ENCODE results near the gene ARHGEF40.

Gene ARHGEF40

DNA sequence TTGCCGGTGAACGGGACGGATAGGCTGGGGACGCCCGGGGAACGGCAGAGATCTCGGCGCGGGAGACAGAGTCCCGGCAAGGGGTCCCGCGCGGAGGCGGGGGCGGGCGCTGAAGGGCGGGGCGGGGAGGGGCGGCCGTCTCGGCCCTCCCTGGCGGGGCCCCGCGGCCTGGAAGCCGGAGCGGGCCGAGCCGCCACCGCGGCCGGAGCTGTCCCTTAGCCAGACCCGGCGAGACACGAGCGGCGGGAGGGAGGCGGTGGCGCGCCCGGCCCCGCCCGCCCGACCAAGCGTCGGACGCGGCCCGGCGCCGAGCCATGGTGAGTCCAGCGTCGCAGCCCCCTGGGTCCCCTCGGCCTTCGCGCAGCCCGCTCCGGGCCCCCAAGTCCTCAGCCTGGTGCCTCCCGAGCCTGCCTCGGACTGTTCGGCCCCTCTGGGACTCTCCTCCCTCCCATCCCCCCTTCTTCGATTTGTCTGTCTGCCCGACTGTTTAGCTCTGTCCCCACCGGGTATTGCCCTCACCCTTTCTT is at the start of gene ARHGEF40:
Gene ARHGEF40 (plus strand): TSS at position 222 of the 527 bp plus-strand sequence. CDS start 93 bp downstream, at position 315.
- peak; percentile 73 for DNase-seq
- Mint-ChIP-seq H3K27ac (peak within 1 kb of the TSS; percentile 99), H3K36me3 (ENCODE audit: low read depth) (peaks cover 15% of the 10 kb centered on the region), H3K4me3 (peak within 1 kb of the TSS; percentile 94), H3K4me1 (peaks cover 60% of the 10 kb centered on the region), H3K9me3 (no peaks in the 10 kb centered on the region), H3K27me3 (ENCODE audit: low read depth, poor library complexity) (peaks cover 2% of the 10 kb centered on the region)
- TF ChIP-seq, protein P1, sequence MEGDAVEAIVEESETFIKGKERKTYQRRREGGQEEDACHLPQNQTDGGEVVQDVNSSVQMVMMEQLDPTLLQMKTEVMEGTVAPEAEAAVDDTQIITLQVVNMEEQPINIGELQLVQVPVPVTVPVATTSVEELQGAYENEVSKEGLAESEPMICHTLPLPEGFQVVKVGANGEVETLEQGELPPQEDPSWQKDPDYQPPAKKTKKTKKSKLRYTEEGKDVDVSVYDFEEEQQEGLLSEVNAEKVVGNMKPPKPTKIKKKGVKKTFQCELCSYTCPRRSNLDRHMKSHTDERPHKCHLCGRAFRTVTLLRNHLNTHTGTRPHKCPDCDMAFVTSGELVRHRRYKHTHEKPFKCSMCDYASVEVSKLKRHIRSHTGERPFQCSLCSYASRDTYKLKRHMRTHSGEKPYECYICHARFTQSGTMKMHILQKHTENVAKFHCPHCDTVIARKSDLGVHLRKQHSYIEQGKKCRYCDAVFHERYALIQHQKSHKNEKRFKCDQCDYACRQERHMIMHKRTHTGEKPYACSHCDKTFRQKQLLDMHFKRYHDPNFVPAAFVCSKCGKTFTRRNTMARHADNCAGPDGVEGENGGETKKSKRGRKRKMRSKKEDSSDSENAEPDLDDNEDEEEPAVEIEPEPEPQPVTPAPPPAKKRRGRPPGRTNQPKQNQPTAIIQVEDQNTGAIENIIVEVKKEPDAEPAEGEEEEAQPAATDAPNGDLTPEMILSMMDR (IDR thresholded peaks at IDR 0.05), result no peak

- Mint-ChIP-seq H3K27me3 (ENCODE audit: low read depth, poor library complexity) (peaks cover 38% of the 10 kb centered on the region), H3K4me1 (peaks cover 40% of the 10 kb centered on the region), H3K27ac (no peak overlapping the region), H3K4me3 (no peak overlapping the region), H3K9me3 (no peaks in the 10 kb centered on the region), H3K36me3 (ENCODE audit: low read depth) (peaks cover 36% of the 10 kb centered on the region)
- TF ChIP-seq, protein P1 (IDR thresholded peaks at IDR 0.05), result no peak
- no peak for DNase-seq
Observed at GRCh38 chr14:21020977-21021545, 49.0 kb upstream of the ARHGEF40 start.

- H3K27ac Mint-ChIP-seq, result no peak overlapping the region
- peak overlapping the region; percentile 56 for H3K4me3 Mint-ChIP-seq
- peaks cover 56% of the 10 kb centered on the region for H3K4me1 Mint-ChIP-seq
- DNase-seq, result no peak
- no peaks in the 10 kb centered on the region for H3K9me3 Mint-ChIP-seq
- peaks cover 38% of the 10 kb centered on the region for H3K27me3 Mint-ChIP-seq (ENCODE audit: low read depth, poor library complexity)
- H3K36me3 Mint-ChIP-seq (ENCODE audit: low read depth), result peaks cover 36% of the 10 kb centered on the region
- TF ChIP-seq, protein P1 (IDR thresholded peaks at IDR 0.05), result no peak
Observed at GRCh38 chr14:21022686-21023085, 47.4 kb upstream of the ARHGEF40 start.

DNA sequence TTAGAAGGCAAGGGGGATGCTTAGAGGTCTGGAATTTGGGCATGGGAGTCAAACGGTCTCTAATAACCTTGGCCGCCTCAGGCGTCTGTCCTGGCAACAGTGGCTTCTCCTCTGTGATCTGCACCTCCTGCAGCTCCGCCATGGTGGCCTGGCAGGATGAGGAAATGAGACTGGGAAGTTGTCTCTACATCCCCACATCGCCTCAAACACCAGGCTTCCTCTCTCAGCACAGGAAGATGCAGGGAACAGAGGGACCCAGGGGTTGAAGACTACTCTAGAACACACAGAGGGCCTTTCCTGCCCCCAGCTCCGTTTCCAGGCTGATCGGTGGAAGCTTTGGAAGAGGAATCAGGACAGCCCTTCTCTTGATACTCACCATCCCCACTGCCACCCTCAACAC is 46.9 kb upstream of the ARHGEF40 start:
- peaks cover 57% of the 10 kb centered on the region for H3K4me1 Mint-ChIP-seq
- H3K4me3 Mint-ChIP-seq, result peak overlapping the region; percentile 86
- H3K27me3 Mint-ChIP-seq (ENCODE audit: low read depth, poor library complexity), result peaks cover 38% of the 10 kb centered on the region
- peaks cover 36% of the 10 kb centered on the region for H3K36me3 Mint-ChIP-seq (ENCODE audit: low read depth)
- no peak for DNase-seq
- no peak overlapping the region for H3K27ac Mint-ChIP-seq
- no peaks in the 10 kb centered on the region for H3K9me3 Mint-ChIP-seq
- TF ChIP-seq, protein P1 (IDR thresholded peaks at IDR 0.05), result no peak

DNA sequence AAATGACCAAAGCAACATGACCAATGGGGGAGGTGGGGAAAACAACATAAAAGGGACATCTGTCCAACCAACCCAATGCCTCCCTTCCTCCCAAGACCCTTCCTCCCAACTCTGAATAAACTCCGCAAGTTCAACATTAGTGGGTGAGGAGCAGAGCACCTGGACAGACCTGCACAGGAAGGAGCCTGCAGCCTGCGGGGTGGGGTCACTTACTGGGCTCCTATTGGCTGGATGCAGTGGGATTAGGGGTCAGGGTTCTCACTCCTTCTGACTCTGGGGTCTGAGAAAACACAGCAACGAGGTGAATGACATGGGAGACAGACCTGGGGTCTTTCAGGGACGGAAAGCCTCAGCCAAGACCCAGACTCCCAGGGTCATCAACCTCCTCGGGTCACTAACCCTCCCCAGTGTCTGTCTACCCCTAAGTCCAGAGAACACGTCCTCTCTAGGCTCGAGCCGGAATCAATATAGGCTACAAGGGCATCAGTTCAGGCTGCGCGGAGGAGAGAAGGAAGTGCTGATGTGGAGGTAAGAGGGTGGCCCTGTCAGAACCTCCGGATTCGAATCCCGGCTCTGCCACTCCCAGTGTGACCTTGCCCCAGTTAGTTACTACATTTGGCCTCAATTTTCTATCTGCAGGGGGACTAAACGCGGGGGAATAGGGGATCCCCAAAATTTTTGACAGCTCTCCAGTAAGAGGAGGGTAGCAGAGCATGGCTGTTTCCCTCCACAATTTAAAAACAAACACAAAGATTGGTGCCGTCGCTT is 46.1 kb upstream of the ARHGEF40 start:
- peaks cover 34% of the 10 kb centered on the region for H3K27me3 Mint-ChIP-seq (ENCODE audit: low read depth, poor library complexity)
- peaks cover 51% of the 10 kb centered on the region for H3K4me1 Mint-ChIP-seq
- TF ChIP-seq, protein P1 (IDR thresholded peaks at IDR 0.05), result no peak
- no peak for DNase-seq
- peak overlapping the region; percentile 86 for H3K4me3 Mint-ChIP-seq
- no peaks in the 10 kb centered on the region for H3K9me3 Mint-ChIP-seq
- H3K27ac Mint-ChIP-seq, result no peak overlapping the region
- H3K36me3 Mint-ChIP-seq (ENCODE audit: low read depth), result peaks cover 30% of the 10 kb centered on the region

Measured in nephron progenitor cell (in vitro differentiated cells).